Suprapubic skin (tissue), 3 donors: ENCODE measurements around the gene CYB5D1.

Experiments
- CTCF ChIP-seq, 2 donors: fragments of 200-600 bp in 1 of 2; fragments of 450-650 bp in 1 of 2; sonication (generic) in 1 of 2; IDR thresholded peaks; one replicate each; pipeline ENCODE4 v1.5.1; 2016 to 2019; ENCODE audit warnings: antibody characterized with exemption in 2 of 2, mild to moderate bottlenecking in 1 of 2, moderate library complexity in 1 of 2
- EP300 ChIP-seq: sonication (generic); formaldehyde crosslinking; IDR thresholded peaks from one replicate; pipeline ENCODE4 v1.6.1; 2017; ENCODE audit warnings: antibody characterized with exemption
- POLR2A ChIP-seq, 2 donors: fragments of 450-650 bp; IDR thresholded peaks; one replicate each; pipeline ENCODE4 v1.6.1; 2017; ENCODE audit warnings: antibody characterized with exemption in 2 of 2, mild to moderate bottlenecking in 2 of 2, moderate library complexity in 2 of 2

- no peak for TF ChIP-seq CTCF (IDR thresholded peaks at IDR 0.05)
- TF ChIP-seq POLR2A (IDR thresholded peaks at IDR 0.05): no peak
- TF ChIP-seq EP300: no peak
These were observed 30.5 kb downstream of the CYB5D1 start, which contains the start of gene CHD3 for GRCh38 chr17:7888184-7888920.
